Right lung (tissue), 5 donors: ENCODE data around the gene STK32B. TPM values are rescaled to one million over a fixed set of nuclear protein-coding genes. Genes with fewer than 3 reads are reported as not detected.
"Not testable (repeated sequence)": the region's sequence is repeated elsewhere in the genome, so short reads cannot be mapped to it uniquely, and the experiment has no call there.

Experiments used
- DNase-seq, 2 donors: peaks; one replicate each; pipeline ENCODE4 v3.0.0-alpha.2; 2013
- polyA plus RNA-seq, 5 donors: library from polyadenylated mRNA; unstranded; fragments of 120-200 nt; gene quantifications; one replicate each; pipeline versions ENCODE4 v1.2.1 to v1.2.3, GENCODE V29; 2013; ENCODE audit warnings: inconsistent platforms in 1 of 5, low replicate concordance in 1 of 5; ENCODE audit not compliant: insufficient read length in 5 of 5, insufficient read depth in 1 of 5

STK32B gene
- polyA plus RNA-seq, 5 donors, result 3.0 to 4.7 (median 3.8) TPM

DNA sequence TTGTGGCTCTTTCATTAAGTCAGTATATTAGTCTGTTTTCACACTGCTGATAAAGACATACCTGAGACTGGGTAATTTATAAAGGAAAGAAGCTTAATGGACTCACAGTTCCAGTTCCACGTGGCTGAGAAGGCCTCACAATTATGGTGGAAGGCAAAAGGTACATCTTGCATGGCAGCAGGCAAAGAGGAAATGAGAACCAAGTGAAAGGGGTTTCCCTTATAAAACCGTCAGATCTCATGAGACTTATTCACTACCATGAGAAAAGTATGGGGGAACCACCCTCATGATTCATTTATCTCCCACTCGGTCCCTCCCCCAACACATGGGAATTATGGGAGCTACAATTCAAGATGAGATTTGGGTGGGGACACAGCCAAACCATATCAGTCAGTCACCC, 15.7 kb downstream of the STK32B start:
- DNase-seq, result not testable (repeated sequence)

DNA sequence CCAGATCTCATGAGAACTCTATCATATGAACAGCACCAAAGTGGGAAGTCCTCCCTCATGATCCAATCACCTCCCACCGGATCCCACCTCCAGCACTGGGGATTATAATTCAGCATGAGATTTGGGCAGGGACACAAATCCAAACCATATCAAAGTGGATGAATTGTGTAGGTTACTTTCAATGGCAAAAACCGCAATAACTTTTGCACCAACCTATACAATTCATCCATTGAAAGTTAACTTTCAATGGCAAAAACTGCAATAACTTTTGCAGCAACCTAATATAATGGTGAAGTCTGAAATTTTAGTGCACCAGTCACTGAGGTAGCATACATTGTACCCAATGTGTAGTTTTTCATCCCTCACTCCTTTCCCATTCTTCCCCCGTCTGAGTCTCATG, 16.6 kb downstream of the STK32B start:
- DNase-seq, result no peak

DNA sequence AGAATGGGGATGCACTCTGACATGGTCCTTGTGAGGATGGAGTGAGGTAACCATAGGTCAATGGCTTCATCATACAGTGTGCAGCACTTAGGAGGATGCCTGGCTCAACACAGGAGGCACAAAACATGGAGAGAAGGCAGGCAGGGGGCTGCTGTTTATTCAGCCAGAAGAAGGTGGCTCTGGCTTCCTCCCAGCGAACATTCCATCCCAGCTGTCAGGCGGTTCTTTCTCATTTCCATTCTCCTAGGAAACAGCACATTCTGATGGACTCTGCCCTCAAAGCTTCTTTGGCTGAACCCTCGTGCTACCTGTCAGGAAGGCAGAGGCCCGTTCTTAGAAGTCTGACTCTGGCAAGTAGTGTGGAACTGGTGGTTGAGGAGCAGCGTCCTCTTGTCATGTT, 18.6 kb downstream of the STK32B start:
- DNase-seq, result no peak

GRCh38 chr4:5072948-5073347, 21.7 kb downstream of the STK32B start:
- DNase-seq, result no peak

GRCh38 chr4:5078009-5078408, 26.7 kb downstream of the STK32B start:
- no peak for DNase-seq

GRCh38 chr4:5079581-5079980, 28.3 kb downstream of the STK32B start:
- DNase-seq, result no peak

DNA sequence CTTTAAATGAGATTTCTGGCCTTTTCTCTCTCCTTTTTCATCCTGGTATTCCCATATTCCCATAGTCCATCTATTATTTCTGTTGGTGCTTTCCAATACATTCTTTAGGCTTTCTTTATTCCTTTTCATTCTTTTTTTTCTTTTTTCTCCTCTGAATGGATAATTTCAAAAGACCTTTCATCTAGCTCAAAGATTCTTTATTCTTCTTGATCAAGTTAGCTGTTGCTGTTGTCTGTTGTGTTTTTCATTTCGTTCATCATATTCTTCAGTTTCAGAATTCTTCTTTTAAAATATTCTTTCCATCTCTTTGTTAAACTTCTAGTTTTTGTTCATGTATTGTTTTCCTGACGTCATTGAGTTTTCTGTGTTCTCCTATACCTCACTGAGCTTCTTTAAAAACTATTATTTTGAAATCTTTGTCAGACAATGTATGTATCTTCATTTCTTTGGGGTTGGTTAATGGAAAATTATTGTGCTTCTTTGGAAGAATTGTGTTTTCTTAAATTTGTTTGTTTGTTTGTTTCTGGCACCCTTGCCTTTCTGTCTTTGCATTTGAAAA, 30.2 kb downstream of the STK32B start:
- DNase-seq, result no peak

DNA sequence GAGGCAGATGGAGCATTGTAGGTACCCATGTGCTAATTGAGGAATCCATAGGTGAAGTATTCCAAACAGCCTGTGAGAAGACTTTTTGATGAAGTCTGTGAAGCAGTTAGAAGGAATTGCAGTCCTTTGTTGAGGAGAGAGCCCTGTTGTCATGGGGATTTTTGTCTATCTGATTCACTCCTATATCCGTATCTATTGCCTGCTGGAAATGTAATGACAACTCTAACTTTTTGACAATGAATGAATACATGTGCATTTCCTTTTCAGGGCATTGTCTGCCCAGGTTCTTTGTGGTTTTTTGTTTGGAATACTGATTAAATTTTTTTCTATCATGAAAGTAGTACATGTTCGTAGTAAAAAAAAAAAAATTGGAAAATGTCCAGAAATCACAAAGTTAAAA, 31.1 kb downstream of the STK32B start:
- DNase-seq, result no peak

- no peak for DNase-seq
Observed at GRCh38 chr4:5084911-5085475, 33.7 kb downstream of the STK32B start.

DNA sequence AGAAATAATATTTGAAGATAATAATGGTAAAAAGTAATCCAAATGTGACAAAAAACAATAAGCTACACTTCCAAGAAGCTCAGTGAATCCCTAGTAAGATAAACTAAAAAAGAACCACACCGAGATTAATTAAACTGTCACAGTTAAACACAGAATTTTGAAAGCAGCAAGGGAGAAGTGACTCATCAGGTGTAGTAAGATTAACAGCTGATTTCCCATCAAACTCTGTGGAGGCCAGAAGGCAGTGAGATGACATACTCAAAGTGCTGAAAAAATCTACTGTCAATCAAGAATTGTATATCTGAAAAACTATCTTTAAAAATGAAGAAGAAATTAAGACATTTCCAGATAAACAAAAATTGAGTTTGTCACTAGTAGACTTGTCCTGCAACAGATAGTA, 35.3 kb downstream of the STK32B start:
- no peak for DNase-seq

DNA sequence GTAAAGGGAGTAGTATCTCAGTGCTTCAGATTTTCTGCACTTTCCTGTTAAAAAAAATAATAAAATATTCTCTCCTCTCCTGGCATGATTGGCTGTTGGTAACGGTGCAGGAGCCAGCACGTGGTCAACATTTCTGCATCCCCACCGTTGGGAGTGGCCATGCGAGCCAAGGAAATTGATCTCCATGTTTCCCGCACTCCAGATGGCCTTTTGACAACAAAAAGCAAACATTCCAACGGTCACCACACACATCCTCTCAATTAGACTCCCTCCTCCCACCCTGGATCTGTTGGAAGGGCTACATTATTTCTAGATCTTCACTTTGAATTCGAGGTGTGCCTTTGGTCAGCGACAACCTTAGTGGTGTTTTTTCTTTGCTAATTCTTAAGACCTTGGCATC, 45.0 kb downstream of the STK32B start:
- no peak for DNase-seq

DNA sequence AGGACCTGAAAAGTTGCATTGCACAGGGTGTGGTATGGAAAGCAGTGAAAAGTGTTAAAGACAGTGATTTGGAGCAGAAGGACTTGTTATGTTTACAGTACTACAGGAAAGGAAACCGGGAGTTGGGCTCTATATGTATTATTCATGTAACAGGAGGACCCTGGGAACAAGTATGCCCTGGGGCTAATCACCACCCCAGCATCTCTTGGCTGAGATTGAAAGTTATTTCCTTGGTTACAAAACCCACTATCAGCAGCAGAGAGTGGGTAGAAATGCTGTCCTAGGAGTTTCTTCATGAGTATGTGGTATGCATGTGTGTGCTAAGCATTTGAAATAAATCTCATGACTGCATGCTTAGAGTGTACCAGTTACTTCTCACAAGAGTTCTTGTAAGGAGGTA, 46.9 kb downstream of the STK32B start:
- DNase-seq, result no peak

GRCh38 chr4:5100336-5100735, 49.1 kb downstream of the STK32B start:
- no peak for DNase-seq

DNA sequence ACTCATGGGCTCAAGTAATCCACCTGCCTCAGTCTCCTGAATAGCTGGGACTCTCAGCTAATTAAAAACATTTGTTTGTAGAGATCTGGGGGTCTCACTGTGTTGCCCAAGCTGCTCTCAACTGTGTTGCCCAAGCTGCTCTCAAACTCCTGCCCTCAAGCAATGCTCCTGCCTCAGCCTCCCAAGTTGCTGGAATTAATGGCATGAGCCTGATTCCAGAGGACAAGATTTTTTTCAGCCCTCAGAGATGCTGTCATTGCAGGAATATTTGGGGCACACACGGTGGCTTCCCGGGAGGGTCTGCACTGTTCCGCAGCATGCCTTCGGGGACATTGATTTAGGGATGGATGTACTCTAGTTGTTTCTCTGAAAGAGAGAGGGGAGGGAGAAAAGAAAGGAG, 49.7 kb downstream of the STK32B start:
- no peak for DNase-seq

DNA sequence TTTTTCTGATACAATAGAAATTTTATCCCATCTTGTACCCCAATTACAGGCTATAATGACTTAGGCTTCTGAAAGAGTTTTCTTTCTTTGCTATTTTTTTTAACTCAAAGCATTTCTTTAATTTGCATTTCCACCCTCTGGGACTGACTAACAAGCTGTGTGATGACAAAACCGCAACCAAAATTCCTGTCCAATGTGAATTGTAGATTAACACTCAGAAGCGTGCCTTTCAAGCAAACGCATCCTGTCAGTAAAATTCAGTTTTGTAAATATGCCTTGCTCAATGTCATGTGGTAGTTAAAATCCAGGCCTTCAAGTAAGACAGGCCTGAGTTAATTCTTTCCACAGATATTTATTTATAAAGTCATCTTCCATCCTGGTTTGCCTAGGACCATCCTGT, 50.3 kb downstream of the STK32B start:
- DNase-seq, result no peak

GRCh38 chr4:5110901-5111300, 59.6 kb downstream of the STK32B start:
- DNase-seq, result no peak

GRCh38 chr4:5112333-5113095, 61.2 kb downstream of the STK32B start:
- no peak for DNase-seq

GRCh38 chr4:5114950-5115349, 63.7 kb downstream of the STK32B start:
- DNase-seq, result no peak

- no peak for DNase-seq
Observed at GRCh38 chr4:5118091-5118786, 67.0 kb downstream of the STK32B start.

DNA sequence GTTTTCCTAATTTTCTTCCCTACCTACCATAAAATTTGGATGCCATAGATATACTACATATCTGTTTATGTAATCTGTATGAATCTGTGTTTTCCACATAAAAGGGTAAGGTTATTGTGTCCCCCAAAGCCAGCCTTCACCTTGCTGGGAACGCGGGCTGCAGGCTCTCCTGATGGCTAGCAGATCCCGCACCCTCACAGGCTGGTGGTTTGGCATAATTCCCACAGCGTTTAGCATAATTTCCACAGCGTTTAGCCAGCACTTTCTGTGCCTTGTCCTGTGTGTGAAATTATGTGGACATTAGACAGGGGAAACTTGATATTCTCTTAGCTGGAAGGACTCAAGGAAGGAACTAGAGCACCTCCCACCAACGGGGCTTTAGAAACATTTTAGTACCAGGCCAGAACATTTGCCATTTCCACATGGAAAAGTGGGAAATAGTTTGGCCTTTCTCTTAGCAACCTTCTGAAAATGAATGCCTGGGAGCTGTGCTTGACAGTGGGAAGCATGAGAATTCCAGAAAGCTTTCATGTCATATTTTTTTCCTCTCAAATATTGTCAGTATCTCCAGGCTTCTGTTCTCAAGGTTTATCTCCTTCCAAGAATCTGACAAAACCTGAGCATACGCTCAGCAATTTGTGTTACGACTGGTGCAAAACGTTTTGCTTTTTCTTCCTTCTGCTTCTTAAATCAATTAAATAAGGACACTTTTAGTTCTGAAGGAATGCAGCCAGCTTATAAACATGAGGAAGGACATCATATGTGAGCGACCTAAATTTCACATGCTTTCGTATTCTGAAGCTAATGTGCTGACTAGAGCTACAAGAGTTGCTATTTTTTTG, 67.9 kb downstream of the STK32B start:
- DNase-seq, result no peak

- no peak for DNase-seq
Observed at GRCh38 chr4:5120067-5120466, 68.8 kb downstream of the STK32B start.

DNA sequence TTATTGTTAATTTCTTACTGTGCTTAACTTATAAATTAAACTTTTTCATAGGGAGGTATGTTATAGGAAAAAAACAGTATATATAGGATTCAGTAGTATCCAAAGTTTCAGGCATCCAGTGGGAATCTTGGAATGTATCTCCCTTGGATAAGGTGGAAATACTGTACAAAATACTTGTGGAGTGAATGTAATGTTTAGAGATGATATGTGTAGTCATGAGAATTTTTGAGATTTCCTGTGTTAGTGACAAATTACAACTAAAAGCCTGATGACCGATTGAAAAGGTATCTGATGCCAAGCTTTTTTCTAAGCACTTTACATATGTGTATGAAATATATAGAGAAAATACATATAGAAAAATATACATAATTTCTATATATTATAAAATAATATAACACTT, 69.2 kb downstream of the STK32B start:
- DNase-seq, result no peak
